Astrocyte of the cerebellum (primary cell): ENCODE data around the gene KBTBD3.
"Not testable (repeated sequence)": the region's sequence is repeated elsewhere in the genome, so short reads cannot be mapped to it uniquely, and the experiment has no call there.

Experiments used
- DNase-seq: peaks from one replicate; pipeline ENCODE4 v3.0.0-alpha.2; 2011; ENCODE audit warnings: low read depth
- H3K4me3 ChIP-seq: 2 replicates; pipeline ENCODE4 v1.5.1; 2011; ENCODE audit warnings: mild to moderate bottlenecking, low read depth, low read length, moderate library complexity
- CTCF ChIP-seq: IDR thresholded peaks from 2 replicates; pipeline ENCODE4 v1.5.1; 2012; ENCODE audit warnings: low read length, low read depth, moderate library complexity, mild to moderate bottlenecking; ENCODE audit errors: missing control alignments
- in situ Hi-C: cut with HindIII; loops from 2 replicates; pipeline ENCODE4 v1.10.0; 2017; ENCODE audit warnings: low sequenced_read_pairs

The KBTBD3 gene

GRCh38 chr11:106063009-106063408 is 14.1 kb downstream of the KBTBD3 start:
- no peak for TF ChIP-seq CTCF
- H3K4me3 ChIP-seq: no peak overlapping the region
- in situ Hi-C loops: no loop called here
- DNase-seq: no peak

- in situ Hi-C loops: no loop called here
- H3K4me3 ChIP-seq: no peak overlapping the region
- TF ChIP-seq CTCF: no peak
- no peak for DNase-seq
Observed at GRCh38 chr11:106061954-106062949, 14.9 kb downstream of the KBTBD3 start.

GRCh38 chr11:106061249-106061784 is 15.8 kb downstream of the KBTBD3 start:
- no peak for DNase-seq
- no peak for TF ChIP-seq CTCF
- H3K4me3 ChIP-seq: no peak overlapping the region
- in situ Hi-C loops: no loop called here

- no peak for DNase-seq
- no peak for TF ChIP-seq CTCF
- H3K4me3 ChIP-seq: no peak overlapping the region
- in situ Hi-C loops: no loop called here
Observed at GRCh38 chr11:106059617-106060016, 17.5 kb downstream of the KBTBD3 start.

- H3K4me3 ChIP-seq, DNase-seq, in situ Hi-C loops: not testable (repeated sequence)
Observed at GRCh38 chr11:106058377-106058776, 18.8 kb downstream of the KBTBD3 start.

GRCh38 chr11:106051103-106051502 is 26.0 kb downstream of the KBTBD3 start:
- no peak for TF ChIP-seq CTCF
- in situ Hi-C loops: no loop called here
- no peak for DNase-seq
- H3K4me3 ChIP-seq: no peak overlapping the region

- TF ChIP-seq CTCF: no peak
- in situ Hi-C loops: no loop called here
- DNase-seq: no peak
- H3K4me3 ChIP-seq: no peak overlapping the region
Observed at GRCh38 chr11:106049727-106050476, 27.2 kb downstream of the KBTBD3 start.
